GM12801 (cell line): ENCODE data around the gene PROSER3.

Source experiments
- CTCF ChIP-seq: IDR thresholded peaks from one replicate; pipeline ENCODE4 v1.5.1; 2011; ENCODE audit warnings: control low read depth; ENCODE audit not compliant: insufficient read length; ENCODE audit errors: extremely low read depth

PROSER3 gene

GRCh38 chr19:35746531-35746930 is 11.4 kb upstream of the PROSER3 start:
- no peak for TF ChIP-seq CTCF

GRCh38 chr19:35748106-35749020 is 9.6 kb upstream of the PROSER3 start, which contains the start of gene LIN37:
Gene LIN37, plus strand, starts transcription at chr19:35748576. Its CDS starts 149 bp downstream, at chr19:35748725.
- no peak for TF ChIP-seq CTCF

GRCh38 chr19:35750167-35750566 is 7.8 kb upstream of the PROSER3 start:
- no peak for TF ChIP-seq CTCF

GRCh38 chr19:35751839-35752745 is 5.9 kb upstream of the PROSER3 start:
- TF ChIP-seq CTCF: no peak

- no peak for TF ChIP-seq CTCF
Observed at GRCh38 chr19:35752746-35753350, 5.1 kb upstream of the PROSER3 start.

GRCh38 chr19:35753634-35754369 is 4.2 kb upstream of the PROSER3 start:
- TF ChIP-seq CTCF: no peak
